Transverse colon (tissue), 4 donors: ENCODE measurements around the gene IDS. TPM values are rescaled to one million over a fixed set of nuclear protein-coding genes. Genes with fewer than 3 reads are reported as not detected.
"Not testable (repeated sequence)": the region's sequence is repeated elsewhere in the genome, so short reads cannot be mapped to it uniquely, and the experiment has no call there.

ENCODE experiments used
- DNase-seq: peaks from one replicate; pipeline ENCODE4 v3.0.0-alpha.2; 2019
- H3K27ac ChIP-seq, 4 donors: fragments of 200-600 bp; sonication (generic); 2 replicates each; pipeline ENCODE4 v1.5.1; 2016 to 2018; ENCODE audit warnings: inconsistent platforms in 4 of 4
- H3K27me3 ChIP-seq: fragments of 200-600 bp; sonication (generic); 2 replicates; pipeline ENCODE4 v1.5.1; 2017; ENCODE audit warnings: inconsistent platforms
- H3K36me3 ChIP-seq, 4 donors: fragments of 200-600 bp; sonication (generic); 2 replicates each; pipeline ENCODE4 v1.5.1; 2017 to 2019; ENCODE audit warnings: inconsistent platforms in 4 of 4
- H3K4me1 ChIP-seq, 4 donors: fragments of 200-600 bp; sonication (generic); 2 replicates each; pipeline ENCODE4 v1.5.1; 2017 to 2020; ENCODE audit warnings: inconsistent platforms in 4 of 4
- H3K4me3 ChIP-seq, 4 donors: fragments of 200-600 bp; sonication (generic); 1 replicate in 1 of 4; 2 replicates in 3 of 4; pipeline versions ENCODE4 v1.5.1 to v1.6.1; 2017 to 2019; ENCODE audit warnings: inconsistent platforms in 4 of 4
- H3K9me3 ChIP-seq, 2 donors: fragments of 200-600 bp; sonication (generic); 2 replicates each; pipeline ENCODE4 v1.5.1; 2017 to 2019; ENCODE audit warnings: inconsistent platforms in 2 of 2
- EP300 ChIP-seq: sonication (generic); formaldehyde crosslinking; IDR thresholded peaks from one replicate; pipeline ENCODE4 v1.6.1; 2017; ENCODE audit warnings: antibody characterized with exemption, low read depth
- POLR2A ChIP-seq: fragments of 450-650 bp; IDR thresholded peaks from one replicate; pipeline ENCODE4 v1.6.1; 2016; ENCODE audit warnings: antibody characterized with exemption, mild to moderate bottlenecking, moderate library complexity
- POLR2AphosphoS5 ChIP-seq, 3 donors: sonication (generic); formaldehyde crosslinking; IDR thresholded peaks; one replicate each; pipeline ENCODE4 v1.6.1; 2016; ENCODE audit warnings: antibody characterized with exemption in 3 of 3
- WGBS, 2 donors: methylation state at CpG; one replicate each; pipeline ENCODE4 v1.1.5; 2018; ENCODE audit warnings: low coverage in 1 of 2; 5-methylcytosine and 5-hydroxymethylcytosine counted together
- in situ Hi-C, 4 donors: fragments of 200-750 bp; cut with MboI; loops; one replicate each; pipeline versions ENCODE4 v1.15.0 to v1.15.1; 2017; ENCODE audit warnings: low sequenced_read_pairs in 3 of 4, low pct_ligation_motif_present in 1 of 4, low pct_unique_long_range_greater_than_20kb in 1 of 4
- intact Hi-C: fragments of 100-400 bp; cut with DNase I; formaldehyde crosslinking; loops from one replicate; pipeline ENCODE4 v1.15.1; 2023; ENCODE audit warnings: low total_unique reads
- total RNA-seq, 4 donors: library from RNA; depleted of rRNA; stranded (reverse); fragments of >200 nt; gene quantifications; one replicate each; pipeline ENCODE4 v1.1.0, GENCODE V29; 2016
- TF ChIP-seq, protein P1 (sequence below), 5 experiments: fragments of 200-600 bp in 3 of 5; fragments of 450-650 bp in 2 of 5; sonication (generic) in 3 of 5; IDR thresholded peaks; 1 replicate in 2 of 5; 2 replicates in 3 of 5; pipeline ENCODE4 v1.5.1; 2016 to 2017; ENCODE audit warnings: antibody characterized with exemption in 5 of 5, inconsistent platforms in 3 of 5, mild to moderate bottlenecking in 2 of 5, moderate library complexity in 1 of 5

The IDS gene
- total RNA-seq, 4 donors from 2014 or later = 52.5 to 137 (median 59.2) TPM

DNA sequence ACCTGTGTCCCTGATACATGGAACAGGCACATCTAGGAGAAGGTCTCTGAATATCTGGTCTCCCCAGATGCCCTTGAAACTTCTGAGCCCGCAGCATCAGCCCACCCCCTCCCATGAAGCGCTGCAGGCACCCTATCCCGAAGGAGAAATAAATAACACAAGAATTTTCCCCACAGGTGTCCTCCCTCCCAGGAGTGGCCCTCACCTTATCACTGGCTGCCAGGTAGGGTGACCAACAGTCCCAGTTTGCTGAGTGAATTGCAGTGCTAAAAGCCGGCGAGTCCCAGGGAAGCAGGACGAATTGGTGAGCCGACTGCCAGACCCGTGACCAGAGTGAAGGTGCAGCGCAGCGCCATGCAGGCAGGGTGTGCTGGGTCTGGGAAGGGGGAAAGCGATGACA, 28.9 kb upstream of the IDS start:
- H3K9me3 ChIP-seq, H3K4me1 ChIP-seq, in situ Hi-C loops, H3K27me3 ChIP-seq, H3K27ac ChIP-seq, H3K4me3 ChIP-seq, intact Hi-C loops, H3K36me3 ChIP-seq, DNase-seq: not testable (repeated sequence)
- WGBS, 2 donors = 90% methylated on average over 8 of the region's 11 CpGs; no CpG with 5 or more reads in 1 of the 2 donors

DNA sequence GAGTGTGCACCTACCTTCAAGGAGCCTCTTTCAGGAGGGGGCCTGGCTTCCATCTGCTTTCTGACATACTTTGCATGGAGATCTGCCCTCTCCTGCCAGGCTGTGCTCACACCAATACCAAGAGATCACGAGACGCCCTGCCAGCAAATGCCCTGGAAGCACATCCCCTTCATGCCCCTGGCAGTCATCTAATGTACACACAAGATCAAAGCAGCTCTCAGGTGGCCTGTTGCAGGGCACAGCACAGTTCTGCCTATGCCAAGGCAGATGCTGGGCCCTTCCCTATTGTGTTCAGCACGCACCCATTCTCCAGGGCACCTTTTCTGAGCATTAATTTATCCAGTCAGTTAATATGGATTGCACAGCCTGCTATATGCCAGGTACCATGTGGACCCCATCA, 27.8 kb upstream of the IDS start:
- H3K4me1 ChIP-seq, H3K9me3 ChIP-seq, H3K4me3 ChIP-seq, DNase-seq, H3K36me3 ChIP-seq, in situ Hi-C loops, intact Hi-C loops, H3K27me3 ChIP-seq, H3K27ac ChIP-seq: not testable (repeated sequence)
- no CpG with 5 or more reads among the region's 3 CpGs for WGBS, 2 donors

DNA sequence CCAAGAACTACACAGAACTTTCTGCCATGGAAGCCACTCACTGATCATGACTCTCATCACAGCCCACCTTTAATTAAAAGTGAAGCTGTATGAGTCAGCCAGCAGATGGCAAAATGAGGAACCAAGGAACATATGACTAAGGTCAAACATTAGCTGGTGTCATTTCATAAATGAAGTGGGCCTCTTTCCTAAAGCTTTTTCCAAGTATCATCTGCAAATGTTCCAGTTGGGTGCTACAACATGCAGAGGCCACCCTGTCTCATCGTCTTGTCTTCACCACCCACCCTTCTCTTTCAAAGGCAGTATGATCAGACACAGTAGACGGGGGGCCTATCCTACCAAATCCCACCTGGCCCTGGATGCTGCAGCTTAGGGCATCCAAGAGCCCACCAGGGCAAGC, 26.5 kb upstream of the IDS start:
- H3K4me1 ChIP-seq = no peaks in the 10 kb centered on the region
- no peaks in the 10 kb centered on the region for H3K27me3 ChIP-seq
- in situ Hi-C loops (no loop called here), intact Hi-C loops (no loop called here)
- 63% methylated on average over 2 of the region's 2 CpGs; no CpG with 5 or more reads in 1 of the 2 donors for WGBS, 2 donors
- no peak overlapping the region for H3K27ac ChIP-seq
- no peak for DNase-seq
- TF ChIP-seq POLR2A (no peak), EP300 (no peak), POLR2AphosphoS5 (IDR thresholded peaks at IDR 0.05) (no peak)
- TF ChIP-seq, protein P1, sequence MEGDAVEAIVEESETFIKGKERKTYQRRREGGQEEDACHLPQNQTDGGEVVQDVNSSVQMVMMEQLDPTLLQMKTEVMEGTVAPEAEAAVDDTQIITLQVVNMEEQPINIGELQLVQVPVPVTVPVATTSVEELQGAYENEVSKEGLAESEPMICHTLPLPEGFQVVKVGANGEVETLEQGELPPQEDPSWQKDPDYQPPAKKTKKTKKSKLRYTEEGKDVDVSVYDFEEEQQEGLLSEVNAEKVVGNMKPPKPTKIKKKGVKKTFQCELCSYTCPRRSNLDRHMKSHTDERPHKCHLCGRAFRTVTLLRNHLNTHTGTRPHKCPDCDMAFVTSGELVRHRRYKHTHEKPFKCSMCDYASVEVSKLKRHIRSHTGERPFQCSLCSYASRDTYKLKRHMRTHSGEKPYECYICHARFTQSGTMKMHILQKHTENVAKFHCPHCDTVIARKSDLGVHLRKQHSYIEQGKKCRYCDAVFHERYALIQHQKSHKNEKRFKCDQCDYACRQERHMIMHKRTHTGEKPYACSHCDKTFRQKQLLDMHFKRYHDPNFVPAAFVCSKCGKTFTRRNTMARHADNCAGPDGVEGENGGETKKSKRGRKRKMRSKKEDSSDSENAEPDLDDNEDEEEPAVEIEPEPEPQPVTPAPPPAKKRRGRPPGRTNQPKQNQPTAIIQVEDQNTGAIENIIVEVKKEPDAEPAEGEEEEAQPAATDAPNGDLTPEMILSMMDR (IDR thresholded peaks at IDR 0.05) = no peak
- no peaks in the 10 kb centered on the region for H3K36me3 ChIP-seq
- no peak overlapping the region for H3K4me3 ChIP-seq
- H3K9me3 ChIP-seq = no peaks in the 10 kb centered on the region

DNA sequence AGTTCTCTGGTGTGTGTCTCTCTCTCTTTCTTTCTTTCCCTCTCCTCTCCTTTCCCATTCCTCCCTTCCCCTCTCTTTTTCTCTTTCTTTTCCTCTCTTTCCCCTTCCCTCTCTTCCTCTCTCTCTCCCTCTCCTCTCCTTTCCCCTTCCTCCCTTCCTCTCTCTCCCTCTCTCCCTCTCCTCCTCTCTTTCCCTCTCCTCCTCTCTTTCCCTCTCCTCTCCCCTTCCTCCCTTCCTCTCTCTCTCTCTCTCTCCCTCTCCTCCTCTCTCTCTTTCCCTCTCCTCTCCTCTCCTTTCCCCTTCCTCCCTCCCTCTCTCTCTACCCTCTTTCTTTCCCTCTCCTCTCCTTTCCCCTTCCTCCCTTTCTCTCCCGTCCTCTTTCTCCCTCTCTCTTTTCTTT, 23.3 kb upstream of the IDS start:
- intact Hi-C loops (no loop called here), in situ Hi-C loops (no loop called here)
- TF ChIP-seq, protein P1 (IDR thresholded peaks at IDR 0.05) = no peak
- TF ChIP-seq POLR2AphosphoS5 (IDR thresholded peaks at IDR 0.05) = no peak
- no peak for TF ChIP-seq POLR2A
- no peak for TF ChIP-seq EP300

DNA sequence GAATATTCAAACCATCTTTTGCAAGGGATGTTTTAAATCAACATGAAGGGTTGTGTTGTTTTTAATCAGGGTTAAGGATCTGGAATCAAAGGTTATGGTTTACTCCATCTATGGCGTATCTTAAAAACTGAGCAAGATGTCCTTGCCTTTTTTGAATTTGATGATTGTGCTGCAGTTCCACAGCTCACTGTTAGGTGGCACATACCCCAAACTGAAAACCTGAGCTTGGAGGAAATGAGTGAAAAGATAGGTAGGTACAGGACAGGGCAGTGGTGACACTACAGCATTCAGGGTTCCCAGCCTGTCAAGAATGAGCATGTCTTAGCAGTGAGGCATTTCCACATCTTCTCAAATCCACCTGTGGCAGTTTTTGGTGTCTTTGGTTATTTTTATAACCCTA, 22.6 kb upstream of the IDS start:
- in situ Hi-C loops (no loop called here), intact Hi-C loops (no loop called here)
- Histone ChIP-seq H3K4me1 (peaks cover 0 to 2% (median 0%) of the 10 kb centered on the region in 4 donors), H3K4me3 (no peak overlapping the region), H3K36me3 (no peaks in the 10 kb centered on the region), H3K27me3 (no peaks in the 10 kb centered on the region), H3K9me3 (no peaks in the 10 kb centered on the region), H3K27ac (no peak overlapping the region)
- 20 to 43% methylated on average over 1 of the region's 1 CpG for WGBS, 2 donors
- DNase-seq = no peak
- TF ChIP-seq POLR2A = no peak
- no peak for TF ChIP-seq EP300
- TF ChIP-seq POLR2AphosphoS5 (IDR thresholded peaks at IDR 0.05) = no peak
- TF ChIP-seq, protein P1 (IDR thresholded peaks at IDR 0.05) = peak; percentile 37 to 51 (median 39)

More for the DNA sequence above, 23.3 kb upstream of the IDS start:
- H3K36me3 ChIP-seq = no peaks in the 10 kb centered on the region
- H3K9me3 ChIP-seq = no peaks in the 10 kb centered on the region
- no peak for DNase-seq
- WGBS, 2 donors = 60% methylated on average over 1 of the region's 1 CpG; no CpG with 5 or more reads in 1 of the 2 donors
- no peaks in the 10 kb centered on the region for H3K27me3 ChIP-seq
- no peak overlapping the region for H3K4me3 ChIP-seq
- H3K27ac ChIP-seq = no peak overlapping the region
- H3K4me1 ChIP-seq = no peaks in the 10 kb centered on the region

DNA sequence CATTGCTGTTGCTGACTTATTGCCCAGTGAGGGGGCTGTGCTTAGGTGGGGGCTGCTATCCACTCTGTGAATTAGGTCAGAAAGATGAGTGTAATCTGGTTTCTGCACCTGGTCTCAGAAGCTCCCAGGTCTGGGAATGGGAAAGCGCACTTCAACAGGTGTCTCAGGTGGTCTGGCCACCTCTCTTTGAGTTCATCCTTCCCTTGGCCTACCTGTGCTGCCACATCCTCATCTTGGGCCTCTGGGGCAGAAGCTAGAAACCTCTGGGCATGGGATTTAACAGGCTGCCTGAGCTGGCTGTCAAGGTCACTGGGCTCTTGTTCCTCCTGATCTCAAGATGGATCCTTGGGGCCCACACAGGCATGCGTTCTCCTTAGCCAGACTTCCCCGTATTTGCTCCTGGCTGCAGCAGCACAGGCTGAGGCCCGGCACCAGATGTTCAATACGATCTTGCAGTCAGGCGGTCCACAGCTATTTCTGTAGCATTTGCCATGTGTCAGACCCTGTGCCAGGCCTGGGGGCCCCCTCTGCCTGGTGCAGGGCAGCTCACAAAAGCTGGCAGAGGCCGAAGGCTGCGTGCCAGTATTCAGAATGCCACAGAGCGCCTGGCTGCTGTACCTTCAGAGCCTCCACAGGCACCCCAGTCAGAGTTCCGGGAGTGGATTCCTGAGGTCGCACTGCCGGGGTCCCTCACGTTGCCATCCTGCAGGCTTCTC, 21.4 kb upstream of the IDS start:
- DNase-seq, H3K4me1 ChIP-seq, H3K9me3 ChIP-seq, in situ Hi-C loops, H3K36me3 ChIP-seq, H3K27me3 ChIP-seq, H3K4me3 ChIP-seq, intact Hi-C loops: not testable (repeated sequence)
- H3K27ac ChIP-seq = peak overlapping the region in 3 of 4 donors; percentile 13 to 34 (median 19)
- 88% methylated on average over 6 of the region's 13 CpGs; no CpG with 5 or more reads in 1 of the 2 donors for WGBS, 2 donors

DNA sequence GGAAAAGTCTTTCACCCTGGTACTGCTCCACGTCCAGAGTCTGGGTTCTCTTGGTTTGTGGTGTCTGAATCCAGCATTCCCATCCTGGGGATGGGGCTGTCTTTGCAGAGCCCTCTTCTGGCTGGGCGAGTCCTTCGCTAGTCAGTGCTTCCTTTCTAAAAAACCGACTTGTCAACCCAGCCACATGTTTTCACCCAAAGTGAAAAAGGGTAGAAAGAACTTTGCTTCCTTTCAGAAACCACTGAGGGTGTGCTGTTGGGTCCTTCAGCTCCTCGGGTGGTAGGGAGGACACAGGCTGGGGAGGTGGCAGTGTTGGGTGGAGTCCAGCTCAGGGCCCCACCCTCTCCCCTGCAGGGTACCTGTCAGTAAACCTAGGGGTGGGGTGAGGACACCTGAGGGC, 20.8 kb upstream of the IDS start:
- 42% methylated on average over 4 of the region's 5 CpGs; no CpG with 5 or more reads in 1 of the 2 donors for WGBS, 2 donors
- DNase-seq, H3K4me3 ChIP-seq, H3K36me3 ChIP-seq, H3K9me3 ChIP-seq, in situ Hi-C loops, H3K27me3 ChIP-seq, H3K4me1 ChIP-seq, intact Hi-C loops: not testable (repeated sequence)
- H3K27ac ChIP-seq = peak overlapping the region in 3 of 4 donors; percentile 13 to 34 (median 19)

DNA sequence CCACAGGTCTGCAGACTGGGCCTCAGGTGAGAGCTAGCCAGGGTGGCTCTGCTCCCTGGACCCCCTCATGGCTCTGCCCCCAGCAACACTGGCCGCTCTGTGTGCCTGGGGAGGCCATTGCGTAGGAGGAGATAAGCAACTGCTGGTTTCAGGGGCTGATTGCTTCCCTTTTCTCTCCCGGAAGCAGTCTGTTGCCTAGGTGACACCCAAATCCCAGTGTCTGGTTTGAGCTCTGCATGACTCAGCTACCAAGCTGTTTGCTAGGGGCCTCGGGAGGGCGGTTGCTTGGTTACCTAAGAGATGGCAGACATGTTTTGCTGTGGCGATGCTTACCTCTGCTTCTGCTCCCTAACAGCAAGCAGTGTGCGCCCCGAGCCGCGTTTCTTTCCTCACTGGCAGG, 20.3 kb upstream of the IDS start:
- peak; percentile 42 for DNase-seq
- H3K27ac ChIP-seq = peak overlapping the region in 1 of 4 donors; percentile 34
- in situ Hi-C loops, H3K4me1 ChIP-seq, H3K36me3 ChIP-seq, H3K27me3 ChIP-seq, H3K4me3 ChIP-seq, intact Hi-C loops, H3K9me3 ChIP-seq: not testable (repeated sequence)
- 42% methylated on average over 2 of the region's 10 CpGs; no CpG with 5 or more reads in 1 of the 2 donors for WGBS, 2 donors
